Stimulated activated naive B cell treated with anti-CD40 and anti-IgM and Interleukin-4, amounts not matched to agents 10 μg/mL and 1 μg/mL and 100 μg/mL, for 72 hours (primary cell): ENCODE measurements around the gene PCDH9.

Experiments used
- ATAC-seq, 2 donors: fragments of 150-1000 bp; cut with Tn5 transposase; replicated peaks; 2 replicates each; pipeline ENCODE4 v1.10.0; 2021; ENCODE audit warnings: moderate library complexity in 1 of 2
- DNase-seq: peaks from one replicate; pipeline ENCODE4 v3.0.0; 2021
- H3K27ac Mint-ChIP-seq: one replicate; pipeline ENCODE4 v1.8.0; 2022; ENCODE audit warnings: mild to moderate bottlenecking, mixed read lengths
- H3K27me3 Mint-ChIP-seq, 2 donors: one replicate each; pipeline ENCODE4 v1.8.0; 2022; ENCODE audit warnings: mixed read lengths in 2 of 2
- H3K36me3 Mint-ChIP-seq, 2 donors: one replicate each; pipeline ENCODE4 v1.8.0; 2022; ENCODE audit warnings: mixed read lengths in 2 of 2, mild to moderate bottlenecking in 1 of 2
- H3K4me1 Mint-ChIP-seq, 2 donors: one replicate each; pipeline ENCODE4 v1.8.0; 2022; ENCODE audit warnings: mixed read lengths in 2 of 2, mild to moderate bottlenecking in 1 of 2
- H3K4me3 Mint-ChIP-seq, 2 donors: one replicate each; pipeline ENCODE4 v1.8.0; 2022; ENCODE audit warnings: mild to moderate bottlenecking in 2 of 2, mixed read lengths in 2 of 2, moderate library complexity in 1 of 2
- H3K9me3 Mint-ChIP-seq, 2 donors: one replicate each; pipeline ENCODE4 v1.8.0; 2022; ENCODE audit warnings: mixed read lengths in 2 of 2, mild to moderate bottlenecking in 1 of 2

PCDH9 gene

GRCh38 chr13:66459634-66460033, 770.5 kb downstream of the PCDH9 start:
- no peak overlapping the region for H3K4me3 Mint-ChIP-seq
- no peaks in the 10 kb centered on the region for H3K4me1 Mint-ChIP-seq
- no peak overlapping the region for H3K27ac Mint-ChIP-seq
- H3K9me3 Mint-ChIP-seq: no peaks in the 10 kb centered on the region
- no peak for ATAC-seq
- no peaks in the 10 kb centered on the region for H3K27me3 Mint-ChIP-seq
- H3K36me3 Mint-ChIP-seq: no peaks in the 10 kb centered on the region
- no peak for DNase-seq

DNA sequence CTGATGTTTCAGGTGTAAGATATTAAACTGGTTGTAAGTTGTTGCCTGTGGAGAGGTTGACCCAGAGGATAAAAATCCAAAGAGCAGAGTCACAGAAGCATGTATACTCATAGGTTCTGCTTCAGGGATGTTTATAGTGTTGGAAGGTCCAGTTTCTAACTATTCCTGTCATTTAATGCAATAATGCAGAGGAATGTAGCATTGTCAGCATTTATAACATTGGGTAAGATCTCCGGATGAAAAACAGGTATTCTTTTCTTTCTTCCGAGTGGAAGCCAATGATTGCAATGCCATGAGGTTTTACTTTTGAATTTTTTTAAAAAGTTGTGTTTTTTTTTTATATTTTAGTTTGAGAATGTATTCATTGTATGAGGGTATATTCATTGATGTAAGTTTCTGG, 771.0 kb downstream of the PCDH9 start:
- DNase-seq: no peak
- H3K27ac Mint-ChIP-seq: no peak overlapping the region
- no peaks in the 10 kb centered on the region for H3K4me1 Mint-ChIP-seq
- H3K36me3 Mint-ChIP-seq: no peaks in the 10 kb centered on the region
- H3K9me3 Mint-ChIP-seq: no peaks in the 10 kb centered on the region
- no peaks in the 10 kb centered on the region for H3K27me3 Mint-ChIP-seq
- H3K4me3 Mint-ChIP-seq: no peak overlapping the region
- no peak for ATAC-seq

DNA sequence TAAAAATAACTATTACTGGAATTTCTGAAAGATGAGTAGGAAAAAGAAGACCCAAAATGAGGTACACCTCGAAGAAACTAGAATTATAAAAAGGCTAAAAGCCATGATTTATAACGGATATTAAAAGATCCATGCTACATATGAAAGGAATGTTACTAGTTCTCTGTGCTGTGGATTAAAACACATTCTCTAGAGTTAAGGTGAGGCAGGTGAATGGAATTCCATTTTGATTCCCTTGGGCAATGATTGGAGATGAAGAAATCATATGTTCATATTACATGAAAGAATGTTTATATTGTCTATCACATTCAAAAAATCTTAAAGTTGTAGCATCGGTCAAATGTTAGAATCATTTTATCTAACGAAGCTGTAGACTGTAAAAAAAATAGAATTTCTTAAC, 783.7 kb downstream of the PCDH9 start:
- H3K27ac Mint-ChIP-seq: no peak overlapping the region
- no peaks in the 10 kb centered on the region for H3K27me3 Mint-ChIP-seq
- H3K4me3 Mint-ChIP-seq: no peak overlapping the region
- no peak for DNase-seq
- H3K36me3 Mint-ChIP-seq: no peaks in the 10 kb centered on the region
- no peaks in the 10 kb centered on the region for H3K9me3 Mint-ChIP-seq
- no peaks in the 10 kb centered on the region for H3K4me1 Mint-ChIP-seq
- ATAC-seq: no peak

- DNase-seq (no peak), ATAC-seq (no peak)
- Mint-ChIP-seq H3K4me1 (no peaks in the 10 kb centered on the region), H3K36me3 (no peaks in the 10 kb centered on the region), H3K9me3 (no peaks in the 10 kb centered on the region), H3K27me3 (no peaks in the 10 kb centered on the region), H3K4me3 (no peak overlapping the region), H3K27ac (no peak overlapping the region)
Measured at GRCh38 chr13:66443926-66444325, 786.2 kb downstream of the PCDH9 start.

DNA sequence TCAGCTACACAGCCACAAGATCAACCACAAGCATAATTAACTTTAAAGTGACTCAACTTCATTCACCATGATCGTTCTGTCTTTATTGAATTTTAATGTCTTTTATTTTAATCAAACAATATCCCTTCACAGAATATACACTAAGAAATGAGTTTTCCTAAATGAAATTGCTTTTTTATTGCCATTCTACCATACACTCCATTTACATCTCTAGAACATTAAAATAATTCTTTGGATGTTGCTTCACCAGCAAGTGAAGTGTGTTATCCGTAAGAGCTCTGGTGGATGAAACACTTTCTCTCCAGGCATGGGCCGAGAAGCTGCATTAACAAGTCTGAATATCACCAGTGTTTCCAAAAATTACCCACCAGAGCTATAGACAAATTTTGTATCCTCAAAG, 789.2 kb downstream of the PCDH9 start:
- no peak overlapping the region for H3K27ac Mint-ChIP-seq
- no peak for DNase-seq

GRCh38 chr13:66430728-66431127, 799.4 kb downstream of the PCDH9 start:
- DNase-seq (no peak), ATAC-seq (no peak)
- Mint-ChIP-seq H3K36me3 (no peaks in the 10 kb centered on the region), H3K4me3 (no peak overlapping the region), H3K9me3 (no peaks in the 10 kb centered on the region), H3K27ac (no peak overlapping the region), H3K4me1 (no peaks in the 10 kb centered on the region), H3K27me3 (no peaks in the 10 kb centered on the region)

More for the DNA sequence above, 789.2 kb downstream of the PCDH9 start:
- Mint-ChIP-seq H3K36me3 (no peaks in the 10 kb centered on the region), H3K27me3 (no peaks in the 10 kb centered on the region), H3K9me3 (peaks cover 2 to 4% of the 10 kb centered on the region in 2 donors), H3K4me1 (no peaks in the 10 kb centered on the region), H3K4me3 (no peak overlapping the region)
- ATAC-seq: no peak

DNA sequence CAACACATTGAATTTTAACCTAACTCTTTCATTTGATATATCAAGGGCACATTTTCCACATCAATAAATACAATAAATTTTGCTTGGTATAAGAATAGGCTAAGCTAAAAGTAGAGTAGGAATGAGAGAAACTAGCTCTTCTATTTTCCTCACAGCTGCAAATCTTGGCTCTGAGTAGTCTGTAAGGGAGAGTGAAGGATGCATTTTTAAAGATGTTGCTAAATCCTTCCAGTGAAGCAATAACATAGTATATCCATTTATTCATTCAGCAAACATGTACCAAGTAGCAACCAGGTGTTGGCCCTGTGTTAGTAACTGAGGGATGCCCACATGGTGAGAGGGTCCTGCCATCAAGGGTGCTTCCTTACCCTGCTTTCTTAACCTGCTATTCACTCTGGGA, 799.9 kb downstream of the PCDH9 start:
- H3K4me1 Mint-ChIP-seq: no peaks in the 10 kb centered on the region
- H3K9me3 Mint-ChIP-seq: no peaks in the 10 kb centered on the region

GRCh38 chr13:66429156-66429555, 801.0 kb downstream of the PCDH9 start:
- H3K4me1 Mint-ChIP-seq: no peaks in the 10 kb centered on the region
- H3K4me3 Mint-ChIP-seq: no peak overlapping the region
- H3K36me3 Mint-ChIP-seq: no peaks in the 10 kb centered on the region
- no peak for ATAC-seq
- no peaks in the 10 kb centered on the region for H3K27me3 Mint-ChIP-seq
- no peaks in the 10 kb centered on the region for H3K9me3 Mint-ChIP-seq
- no peak for DNase-seq
- H3K27ac Mint-ChIP-seq: no peak overlapping the region

More for the DNA sequence above, 799.9 kb downstream of the PCDH9 start:
- no peaks in the 10 kb centered on the region for H3K27me3 Mint-ChIP-seq
- ATAC-seq (no peak), DNase-seq (no peak)
- no peak overlapping the region for H3K27ac Mint-ChIP-seq
- no peak overlapping the region for H3K4me3 Mint-ChIP-seq
- H3K36me3 Mint-ChIP-seq: no peaks in the 10 kb centered on the region

- no peaks in the 10 kb centered on the region for H3K9me3 Mint-ChIP-seq
- DNase-seq: no peak
- no peak for ATAC-seq
- H3K4me1 Mint-ChIP-seq: no peaks in the 10 kb centered on the region
- H3K27ac Mint-ChIP-seq: no peak overlapping the region
- no peaks in the 10 kb centered on the region for H3K36me3 Mint-ChIP-seq
- no peak overlapping the region for H3K4me3 Mint-ChIP-seq
- no peaks in the 10 kb centered on the region for H3K27me3 Mint-ChIP-seq
Measured at GRCh38 chr13:66427458-66427861, 802.7 kb downstream of the PCDH9 start.

DNA sequence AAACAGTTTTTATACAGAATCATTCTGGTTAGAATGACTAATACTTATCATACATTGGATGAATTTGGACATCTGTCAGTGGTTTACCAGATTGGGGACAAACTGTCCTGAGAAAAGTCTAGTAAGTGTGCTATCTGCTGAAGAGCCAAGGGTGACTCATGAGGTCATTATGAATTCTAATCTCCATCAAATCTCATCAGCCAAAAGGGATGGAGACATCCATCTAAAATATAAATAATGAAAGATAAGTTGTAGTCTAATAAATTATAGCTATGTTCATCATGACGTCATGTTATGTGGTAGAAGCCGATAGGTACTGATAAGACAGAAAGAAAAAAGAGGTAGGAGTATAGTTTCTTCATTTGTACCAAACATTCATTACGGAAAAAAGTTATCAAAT, 804.4 kb downstream of the PCDH9 start:
- no peak for ATAC-seq
- Mint-ChIP-seq H3K4me3 (no peak overlapping the region), H3K4me1 (no peaks in the 10 kb centered on the region), H3K27me3 (peaks cover 0 to 4% of the 10 kb centered on the region in 2 donors), H3K9me3 (peaks cover 7 to 8% of the 10 kb centered on the region in 2 donors), H3K36me3 (peaks cover 0 to 4% of the 10 kb centered on the region in 2 donors), H3K27ac (no peak overlapping the region)
- no peak for DNase-seq

- H3K36me3 Mint-ChIP-seq: peaks cover 0 to 5% of the 10 kb centered on the region in 2 donors
- DNase-seq (no peak), ATAC-seq (no peak)
- no peak overlapping the region for H3K4me3 Mint-ChIP-seq
- no peaks in the 10 kb centered on the region for H3K4me1 Mint-ChIP-seq
- H3K27ac Mint-ChIP-seq: no peak overlapping the region
- H3K9me3 Mint-ChIP-seq: peaks cover 8 to 9% of the 10 kb centered on the region in 2 donors
- H3K27me3 Mint-ChIP-seq: peaks cover 0 to 5% of the 10 kb centered on the region in 2 donors
Measured at GRCh38 chr13:66424422-66424821, 805.7 kb downstream of the PCDH9 start.

GRCh38 chr13:66415444-66415843, 814.7 kb downstream of the PCDH9 start:
- H3K36me3 Mint-ChIP-seq: no peaks in the 10 kb centered on the region
- no peak for ATAC-seq

DNA sequence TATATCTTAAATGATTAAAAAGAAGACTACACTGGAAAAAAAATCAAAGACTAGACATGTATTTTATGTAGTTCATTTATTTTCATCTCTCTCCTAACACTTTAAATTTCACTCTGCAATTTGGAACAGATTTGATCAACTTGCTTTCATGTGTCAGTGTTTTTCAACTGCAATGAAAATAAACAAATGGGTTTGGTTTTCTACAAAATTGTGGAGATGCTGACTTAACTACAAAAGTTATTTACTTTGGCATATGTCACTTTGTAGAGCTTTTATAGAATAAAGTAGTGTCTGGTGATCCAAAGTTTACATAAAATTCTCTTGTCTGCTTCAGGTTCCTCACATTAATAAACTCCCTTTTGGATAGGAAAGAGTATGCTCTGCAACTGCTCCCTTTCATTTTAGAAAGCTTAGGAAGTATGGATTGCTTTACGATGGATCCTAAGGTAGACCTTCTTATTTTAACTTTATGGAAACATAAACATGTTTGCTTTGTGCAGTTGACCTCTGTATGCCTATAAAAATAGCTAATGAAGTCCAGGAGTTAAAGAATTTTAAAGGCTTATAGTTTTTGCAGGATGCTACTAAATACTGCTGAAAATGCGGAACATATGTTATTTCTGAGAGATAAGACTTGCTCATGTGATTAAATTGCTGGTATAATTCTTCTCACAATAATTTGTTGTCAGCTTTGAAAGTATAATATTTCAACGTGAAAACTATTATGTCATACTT, 815.9 kb downstream of the PCDH9 start:
- no peaks in the 10 kb centered on the region for H3K27me3 Mint-ChIP-seq
- DNase-seq (no peak), ATAC-seq (no peak)
- H3K36me3 Mint-ChIP-seq: no peaks in the 10 kb centered on the region
- H3K27ac Mint-ChIP-seq: no peak overlapping the region
- no peaks in the 10 kb centered on the region for H3K4me1 Mint-ChIP-seq
- peaks cover 0 to 2% of the 10 kb centered on the region in 2 donors for H3K9me3 Mint-ChIP-seq
- H3K4me3 Mint-ChIP-seq: no peak overlapping the region

More at GRCh38 chr13:66415444-66415843, 814.7 kb downstream of the PCDH9 start:
- Mint-ChIP-seq H3K27ac (no peak overlapping the region), H3K4me1 (no peaks in the 10 kb centered on the region), H3K4me3 (no peak overlapping the region), H3K9me3 (peaks cover 0 to 2% of the 10 kb centered on the region in 2 donors), H3K27me3 (no peaks in the 10 kb centered on the region)
- DNase-seq: no peak

DNA sequence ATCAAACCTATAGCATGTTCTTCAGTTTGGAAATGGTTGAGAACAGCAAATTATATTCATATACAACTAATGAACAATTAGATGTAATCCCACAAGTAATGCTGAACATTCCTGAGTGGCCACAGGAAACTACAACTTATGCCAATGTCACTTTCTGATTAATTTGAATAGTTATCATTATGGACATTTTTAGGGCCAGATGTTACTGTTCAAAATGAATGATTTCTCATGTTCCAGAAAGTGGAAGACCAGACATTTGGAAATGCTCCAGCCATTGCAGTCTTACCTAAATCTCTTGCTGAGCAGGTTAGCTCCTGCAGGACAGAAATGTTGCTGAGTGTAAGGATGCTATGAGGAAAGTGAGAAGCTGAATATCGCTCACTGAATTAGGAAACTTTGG, 819.8 kb downstream of the PCDH9 start:
- DNase-seq (no peak), ATAC-seq (no peak)
- H3K4me1 Mint-ChIP-seq: no peaks in the 10 kb centered on the region
- H3K27ac Mint-ChIP-seq: no peak overlapping the region
- no peak overlapping the region for H3K4me3 Mint-ChIP-seq
- H3K27me3 Mint-ChIP-seq: no peaks in the 10 kb centered on the region
- no peaks in the 10 kb centered on the region for H3K36me3 Mint-ChIP-seq
- H3K9me3 Mint-ChIP-seq: no peaks in the 10 kb centered on the region

DNA sequence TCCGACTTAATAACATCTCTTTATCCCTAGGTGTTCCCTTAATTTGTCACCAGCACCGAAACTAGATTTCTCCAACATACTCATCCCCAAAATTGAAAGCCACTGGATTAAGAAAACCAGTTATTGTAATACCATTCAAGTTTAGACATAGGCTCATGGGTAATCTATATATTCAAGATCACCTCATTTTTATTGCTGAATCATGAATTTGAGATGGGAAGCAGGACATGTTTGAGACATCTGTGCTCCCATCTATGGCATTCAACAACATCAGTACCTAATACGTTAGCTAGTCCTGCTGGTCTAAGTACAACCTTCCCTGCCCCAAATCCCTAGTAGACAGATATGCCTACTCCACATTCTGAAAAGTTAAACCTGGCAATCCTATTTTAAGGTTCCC, 820.6 kb downstream of the PCDH9 start:
- Mint-ChIP-seq H3K36me3 (no peaks in the 10 kb centered on the region), H3K4me3 (no peak overlapping the region), H3K9me3 (no peaks in the 10 kb centered on the region), H3K27me3 (no peaks in the 10 kb centered on the region), H3K27ac (no peak overlapping the region), H3K4me1 (no peaks in the 10 kb centered on the region)
- DNase-seq (no peak), ATAC-seq (no peak)
